BJ (cell line): ENCODE data around the gene PTPMT1. TPM values are rescaled to one million over a fixed set of nuclear protein-coding genes. Genes with fewer than 3 reads are reported as not detected.

Experiments
- CTCF ChIA-PET: fragments of 350-600 bp; formaldehyde crosslinking; extraction: SDS; loops from one replicate; lab custom pipeline; 2021; ENCODE audit warnings: antibody characterized with exemption, inconsistent platforms; lab: Yijun Ruan, JAX
- POLR2A ChIA-PET: fragments of 300-600 bp; sonication (Branson Sonifier 250); formaldehyde crosslinking; extraction: SDS; loops from one replicate; lab custom pipeline; 2021; ENCODE audit warnings: antibody characterized with exemption; lab: Charles Lee
- DNase-seq: peaks from one replicate; pipeline ENCODE4 v3.0.0-alpha.2; 2011; ENCODE audit warnings: low read depth
- H3K27me3 ChIP-seq: 2 replicates; pipeline ENCODE4 v1.6.0; 2011; ENCODE audit warnings: low read length; ENCODE audit not compliant: control insufficient read depth, insufficient read depth
- H3K36me3 ChIP-seq: 2 replicates; pipeline ENCODE4 v1.5.1; 2011; ENCODE audit warnings: low read length; ENCODE audit not compliant: control insufficient read depth, insufficient read depth
- H3K4me3 ChIP-seq: 2 replicates; pipeline ENCODE4 v1.5.1; 2011; ENCODE audit warnings: low read depth, mild to moderate bottlenecking, control low read depth, low read length
- polyA plus RNA-seq: library from polyadenylated mRNA; depleted of rRNA; stranded (reverse); fragments of >200 nt; gene quantifications from 2 replicates; pipeline ENCODE4 v1.2.3, GENCODE V29; 2011
- TF ChIP-seq, protein P1 (sequence below): IDR thresholded peaks from 2 replicates; pipeline ENCODE4 v1.5.1; 2011; ENCODE audit warnings: low read depth, mild to moderate bottlenecking, control low read depth, inconsistent platforms, low read length, moderate library complexity; ENCODE audit not compliant: insufficient read depth

PTPMT1 gene
- polyA plus RNA-seq, 1 experiment = 61.9 TPM

- ChIA-PET POLR2A (no interaction called here), CTCF (interaction anchor here (1.4 kb wide), 1 partner anchor 17 kb away, joined by 3 read pairs; no protein-coding TSS in a partner anchor)
- Histone ChIP-seq H3K36me3 (no peaks in the 10 kb centered on the region), H3K27me3 (peaks cover 42% of the 10 kb centered on the region), H3K4me3 (peak within 1 kb of the TSS; percentile 21)
- DNase-seq = no peak
- TF ChIP-seq, protein P1, sequence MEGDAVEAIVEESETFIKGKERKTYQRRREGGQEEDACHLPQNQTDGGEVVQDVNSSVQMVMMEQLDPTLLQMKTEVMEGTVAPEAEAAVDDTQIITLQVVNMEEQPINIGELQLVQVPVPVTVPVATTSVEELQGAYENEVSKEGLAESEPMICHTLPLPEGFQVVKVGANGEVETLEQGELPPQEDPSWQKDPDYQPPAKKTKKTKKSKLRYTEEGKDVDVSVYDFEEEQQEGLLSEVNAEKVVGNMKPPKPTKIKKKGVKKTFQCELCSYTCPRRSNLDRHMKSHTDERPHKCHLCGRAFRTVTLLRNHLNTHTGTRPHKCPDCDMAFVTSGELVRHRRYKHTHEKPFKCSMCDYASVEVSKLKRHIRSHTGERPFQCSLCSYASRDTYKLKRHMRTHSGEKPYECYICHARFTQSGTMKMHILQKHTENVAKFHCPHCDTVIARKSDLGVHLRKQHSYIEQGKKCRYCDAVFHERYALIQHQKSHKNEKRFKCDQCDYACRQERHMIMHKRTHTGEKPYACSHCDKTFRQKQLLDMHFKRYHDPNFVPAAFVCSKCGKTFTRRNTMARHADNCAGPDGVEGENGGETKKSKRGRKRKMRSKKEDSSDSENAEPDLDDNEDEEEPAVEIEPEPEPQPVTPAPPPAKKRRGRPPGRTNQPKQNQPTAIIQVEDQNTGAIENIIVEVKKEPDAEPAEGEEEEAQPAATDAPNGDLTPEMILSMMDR = no peak
Measured at GRCh38 chr11:47593934-47594855, 28.8 kb downstream of the PTPMT1 start, which contains the start of gene C1QTNF4. Gene C1QTNF4, minus strand, starts transcription at chr11:47594411. Its CDS starts 3,601 bp downstream, at chr11:47590810.

GRCh38 chr11:47595029-47595428 lies 29.6 kb downstream of the PTPMT1 start:
- Histone ChIP-seq H3K4me3 (no peak overlapping the region), H3K27me3 (peaks cover 37% of the 10 kb centered on the region), H3K36me3 (no peaks in the 10 kb centered on the region)
- DNase-seq = no peak
- POLR2A ChIA-PET = no interaction called here
- TF ChIP-seq, protein P1 = no peak
- CTCF ChIA-PET = interaction anchor here (1.2 to 1.4 kb wide), 2 partner anchors 11 to 18 kb away, joined by 3 to 5 read pairs; no protein-coding TSS in a partner anchor

GRCh38 chr11:47595967-47596366 lies 30.6 kb downstream of the PTPMT1 start:
- ChIA-PET CTCF (interaction anchor here (1.2 kb wide), 1 partner anchor 12 kb away, joined by 5 read pairs; no protein-coding TSS in a partner anchor), POLR2A (no interaction called here)

DNA sequence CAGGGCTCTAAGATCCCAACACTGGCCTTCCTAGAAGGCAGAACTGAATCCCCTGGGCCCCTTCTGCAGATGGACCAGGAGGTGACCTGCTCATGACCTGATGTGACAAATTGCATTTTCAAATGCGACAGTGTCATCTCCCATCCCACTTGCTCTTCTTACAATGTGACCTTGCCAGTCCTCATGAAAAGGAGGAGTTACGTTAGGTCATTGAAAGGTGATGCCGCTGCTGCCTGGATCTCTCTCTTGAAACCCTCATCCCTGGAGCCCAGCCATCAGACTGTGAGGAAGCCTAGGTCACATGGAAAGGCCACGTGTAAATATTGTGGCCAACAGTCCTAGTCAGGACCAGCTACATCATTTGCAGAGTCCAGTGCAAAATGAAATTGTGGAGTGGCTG lies 34.5 kb downstream of the PTPMT1 start:
- TF ChIP-seq, protein P1 = no peak
- no peak overlapping the region for H3K4me3 ChIP-seq
- H3K36me3 ChIP-seq = no peaks in the 10 kb centered on the region; the same call in 1 of the 2 replicates
- ChIA-PET CTCF (interaction anchor here (1.0 to 1.5 kb wide), 2 partner anchors 22 to 39 kb away, joined by 3 to 5 read pairs; no protein-coding TSS in a partner anchor), POLR2A (no interaction called here)
- peaks cover 7% of the 10 kb centered on the region for H3K27me3 ChIP-seq
- DNase-seq = no peak

More at GRCh38 chr11:47595967-47596366, 30.6 kb downstream of the PTPMT1 start:
- peaks cover 37% of the 10 kb centered on the region for H3K27me3 ChIP-seq
- TF ChIP-seq, protein P1 = no peak
- no peaks in the 10 kb centered on the region for H3K36me3 ChIP-seq
- DNase-seq = no peak
- no peak overlapping the region for H3K4me3 ChIP-seq

- DNase-seq = no peak
- H3K4me3 ChIP-seq = no peak overlapping the region
- no peaks in the 10 kb centered on the region for H3K27me3 ChIP-seq
- TF ChIP-seq, protein P1 = no peak
- ChIA-PET CTCF (interaction anchor here (1.6 kb wide), 1 partner anchor 14 kb away, joined by 5 read pairs; no protein-coding TSS in a partner anchor), POLR2A (no interaction called here)
- no peaks in the 10 kb centered on the region; the same call in 1 of the 2 replicates for H3K36me3 ChIP-seq
Measured at GRCh38 chr11:47603295-47603694, 37.9 kb downstream of the PTPMT1 start.
